Measurements from ENCODE around the gene SORT1.
A peak's percentile ranks its signal among the peaks of the same experiment; 100 is the strongest.
"Not testable (repeated sequence)": the region's sequence is repeated elsewhere in the genome, so short reads cannot be mapped to it uniquely, and the experiment has no call there.

SORT1 gene

DNA sequence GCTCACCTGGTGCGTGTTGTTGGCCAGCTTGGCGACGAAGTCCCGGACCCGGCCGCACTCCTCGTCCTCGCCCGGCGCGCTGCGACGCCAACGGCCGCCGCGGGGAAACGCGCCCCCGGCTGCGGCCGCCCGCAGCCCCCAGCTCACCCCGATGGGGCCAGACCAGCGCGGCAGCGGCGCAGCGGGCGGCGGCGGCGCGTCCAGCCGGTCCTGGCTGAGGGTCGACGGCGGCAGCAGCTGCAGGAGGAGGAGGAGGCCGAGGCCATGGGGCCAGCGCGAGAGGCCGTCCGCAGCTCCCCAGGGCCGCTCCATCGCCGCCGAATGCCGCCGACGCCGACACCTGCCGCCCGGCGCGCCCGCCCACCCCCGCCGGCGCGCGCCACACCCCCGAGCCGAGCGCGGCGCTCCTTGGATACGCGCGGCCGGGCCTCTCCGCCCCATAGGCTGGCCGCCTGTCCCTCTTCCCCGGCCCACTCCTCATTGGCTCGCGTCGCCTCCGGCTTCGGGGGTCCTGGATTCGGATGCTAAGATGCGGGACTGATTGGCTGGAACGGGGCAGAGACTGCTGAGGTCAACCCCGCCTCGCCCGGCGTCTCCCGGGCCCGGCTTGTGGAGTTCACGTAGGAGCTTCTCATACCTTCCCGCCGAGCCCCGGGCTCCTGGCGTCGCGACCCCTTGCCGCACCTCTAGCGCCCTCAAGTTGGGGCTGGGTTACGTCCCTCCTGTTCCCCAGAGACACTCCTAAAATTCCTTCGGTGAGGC is at the start of gene SORT1:
TSS of gene SORT1 (minus strand) at position 338 of the 762 bp plus-strand sequence. CDS start at position 312, 26 bp downstream.
- DNase-seq (ENCODE audit: low read depth) = peak; percentile 66

DNA sequence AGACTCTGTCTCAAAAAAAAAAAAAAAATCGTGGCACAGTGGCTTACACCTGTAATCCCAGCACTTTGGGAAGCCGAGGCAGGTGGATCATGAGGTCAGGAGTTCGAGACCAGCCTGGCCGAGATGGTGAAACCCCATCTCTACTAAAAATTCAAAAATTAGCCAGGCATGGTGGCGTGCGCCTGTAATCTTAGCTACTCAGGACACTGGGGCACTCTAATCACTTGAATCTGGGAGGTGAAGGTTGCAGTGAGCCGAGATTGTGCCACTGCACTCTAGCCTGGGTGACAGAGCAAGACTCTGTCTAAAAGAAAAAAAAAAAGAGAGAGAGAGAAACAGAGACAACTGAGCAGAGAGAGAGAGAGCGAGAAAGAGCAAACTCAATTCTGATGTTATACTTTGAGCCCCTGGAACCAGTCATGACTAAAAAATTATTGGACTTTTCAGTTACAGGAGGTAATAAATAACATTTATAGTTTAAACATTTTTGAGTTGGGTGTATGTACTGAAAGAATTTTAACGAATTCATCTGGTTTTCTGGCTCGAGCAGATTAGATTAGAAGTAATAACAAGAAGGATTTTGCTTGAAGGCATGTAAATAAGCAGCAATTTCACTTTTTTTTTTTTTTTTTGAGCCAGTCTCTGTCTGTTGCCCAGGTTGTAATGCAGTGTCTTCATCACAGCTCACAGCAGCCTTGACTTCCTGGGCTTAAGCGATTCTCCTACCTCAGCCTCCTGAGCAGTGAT is 48.4 kb upstream of the SORT1 start:
- DNase-seq (ENCODE audit: low read depth) = not testable (repeated sequence)

DNA sequence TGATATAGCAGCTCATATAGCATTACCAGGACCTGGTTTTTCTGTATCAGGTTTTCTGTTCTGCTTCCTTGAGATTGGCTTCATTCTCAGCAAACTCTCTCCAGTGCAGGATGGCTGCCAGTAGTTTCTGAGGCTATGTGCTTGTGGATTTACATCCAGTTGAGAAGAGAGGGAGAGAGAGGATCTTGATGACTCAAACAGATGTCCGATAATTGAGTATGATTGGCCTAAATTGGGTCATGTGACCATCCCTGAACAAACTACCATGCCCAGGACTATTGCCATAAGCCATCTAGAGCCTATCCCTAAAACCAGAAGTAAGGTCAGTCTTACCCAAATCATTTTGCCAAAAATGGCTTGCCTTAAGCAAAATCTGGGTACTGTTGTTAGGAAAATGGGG is 46.6 kb upstream of the SORT1 start:
- DNase-seq (ENCODE audit: low read depth) = no peak

DNA sequence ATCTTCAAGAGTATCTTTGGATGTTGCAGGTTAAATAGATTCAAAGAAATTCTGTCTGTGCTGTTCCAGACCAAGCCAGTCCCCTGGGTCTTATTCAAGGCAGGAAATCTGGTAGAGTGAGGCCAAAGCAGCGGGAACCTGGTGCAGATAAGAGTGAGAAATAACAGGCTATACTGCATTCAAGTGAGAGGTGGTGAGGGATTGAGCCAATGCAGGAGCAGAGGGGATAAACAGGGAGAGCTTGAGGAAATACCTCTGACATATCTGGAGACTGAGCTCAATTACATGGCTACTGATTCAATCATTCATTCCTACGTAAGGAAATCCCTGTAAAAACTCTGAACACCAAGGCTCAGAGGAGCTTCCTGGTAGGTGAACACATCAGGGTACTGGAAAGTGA is 45.8 kb upstream of the SORT1 start:
- no peak for DNase-seq (ENCODE audit: low read depth)

DNA sequence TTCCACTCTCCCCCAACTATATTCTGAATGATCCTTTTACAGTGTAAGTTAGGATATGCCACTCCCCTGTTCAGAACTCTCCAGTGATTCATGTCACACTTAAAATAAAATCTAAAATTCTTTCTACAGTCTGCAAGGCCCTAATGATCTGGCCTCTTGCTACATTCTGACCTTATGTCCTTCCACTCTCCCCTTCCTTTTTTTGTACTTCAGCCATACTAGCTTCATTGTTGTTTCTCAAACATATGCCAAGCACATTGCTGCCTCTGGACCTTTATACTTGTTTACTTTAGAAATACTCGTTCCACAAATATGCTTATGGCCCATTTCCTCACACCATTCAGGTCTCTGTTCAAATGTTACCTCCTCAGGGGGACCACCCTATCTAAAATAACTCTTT is 43.4 kb upstream of the SORT1 start:
- no peak for DNase-seq (ENCODE audit: low read depth)

DNA sequence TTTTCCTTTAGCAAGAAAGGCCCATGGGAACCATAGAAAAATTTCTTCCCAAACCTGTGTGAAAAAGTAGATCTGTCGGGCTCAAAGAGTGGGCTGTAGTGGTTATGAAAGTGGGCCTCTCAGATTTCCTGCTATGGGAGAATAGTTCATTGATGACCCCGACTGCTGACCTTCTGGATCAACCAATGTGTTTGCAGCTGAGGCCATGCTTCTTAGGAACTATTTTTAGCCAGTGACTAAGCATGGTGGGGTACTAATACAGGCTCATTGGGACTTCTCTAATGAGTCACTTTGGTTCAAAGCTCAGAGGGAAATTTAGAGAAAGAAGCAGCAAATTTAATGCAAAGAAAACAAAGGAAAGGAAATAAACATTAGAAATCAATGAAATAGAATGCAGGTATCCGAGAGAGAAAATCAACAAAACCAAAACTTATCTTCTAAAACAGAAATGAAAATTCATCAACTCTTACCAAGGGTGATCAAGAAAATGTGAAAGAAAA is 41.1 kb upstream of the SORT1 start:
- DNase-seq (ENCODE audit: low read depth) = peak; percentile 96

DNA sequence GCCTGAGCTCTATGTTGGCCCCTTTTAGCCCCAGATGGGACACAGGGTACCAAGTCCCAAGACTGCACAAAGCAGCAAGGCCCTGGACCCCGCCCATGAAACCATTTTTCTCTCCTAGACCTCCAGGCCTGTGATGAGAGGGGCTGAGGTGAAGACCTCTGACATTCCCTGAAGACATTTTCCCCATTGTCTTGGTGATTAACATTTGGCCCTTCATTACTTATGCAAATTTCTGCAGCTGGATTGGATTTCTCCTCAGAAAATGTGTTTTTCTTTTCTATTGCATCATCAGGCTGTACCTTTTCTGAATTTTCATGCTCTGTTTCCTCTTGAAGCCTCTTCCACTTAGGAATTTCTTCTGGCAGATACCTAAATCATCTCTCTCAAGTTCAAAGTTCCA is 36.8 kb upstream of the SORT1 start:
- no peak for DNase-seq (ENCODE audit: low read depth)

DNA sequence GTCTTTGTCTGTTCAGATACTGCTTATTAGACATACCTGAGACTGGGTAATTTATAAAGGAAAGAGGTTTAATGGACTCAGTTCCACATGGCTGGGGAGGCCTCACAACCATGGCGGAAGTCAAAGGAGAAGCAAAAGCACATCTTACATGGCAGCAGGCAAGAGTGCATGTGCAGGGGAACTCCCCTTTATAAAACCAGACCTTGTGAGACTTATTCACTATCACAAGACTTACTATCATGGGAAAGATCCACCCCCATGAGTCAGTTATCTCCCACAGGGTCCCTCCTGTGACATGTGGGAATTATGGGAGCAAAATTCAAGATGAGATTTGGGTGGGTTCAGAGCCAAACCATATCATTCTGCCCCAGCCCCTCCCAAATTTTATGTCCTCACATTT is 35.6 kb upstream of the SORT1 start:
- DNase-seq (ENCODE audit: low read depth) = no peak

DNA sequence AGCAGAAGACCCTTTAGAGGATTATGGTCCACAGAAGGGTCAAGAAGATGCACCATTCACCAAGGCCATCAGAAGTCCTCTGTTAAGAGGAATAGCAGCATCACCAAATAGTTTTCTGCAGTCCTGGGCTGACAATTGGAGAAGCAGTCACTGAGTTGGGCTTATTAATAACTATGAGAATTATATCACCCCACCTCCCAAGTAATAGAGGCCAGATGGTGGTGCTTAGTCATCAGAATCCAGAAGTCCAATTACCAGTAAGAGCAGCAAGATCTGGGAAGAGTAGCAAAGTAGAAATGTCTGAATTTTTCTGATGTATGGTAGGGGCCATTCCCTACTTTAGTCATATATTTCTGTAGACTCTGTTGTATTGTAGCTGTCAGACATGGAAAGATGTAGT is 34.6 kb upstream of the SORT1 start:
- DNase-seq (ENCODE audit: low read depth) = no peak

DNA sequence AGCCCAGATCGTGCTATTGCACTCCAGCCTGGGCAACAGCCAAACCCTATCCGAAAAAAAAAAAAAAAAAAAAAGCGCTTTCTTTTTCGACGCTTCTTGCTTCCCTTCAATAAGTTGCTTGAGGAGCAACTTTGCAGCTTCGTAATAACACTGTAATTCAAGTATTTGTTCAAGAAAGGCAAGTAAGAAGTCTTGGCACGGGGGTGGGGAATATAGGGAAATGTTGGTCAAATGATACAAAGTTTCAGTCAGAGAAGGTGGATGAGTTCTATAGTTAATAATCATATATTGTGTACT is 29.4 kb upstream of the SORT1 start:
- no peak for DNase-seq (ENCODE audit: low read depth)

DNA sequence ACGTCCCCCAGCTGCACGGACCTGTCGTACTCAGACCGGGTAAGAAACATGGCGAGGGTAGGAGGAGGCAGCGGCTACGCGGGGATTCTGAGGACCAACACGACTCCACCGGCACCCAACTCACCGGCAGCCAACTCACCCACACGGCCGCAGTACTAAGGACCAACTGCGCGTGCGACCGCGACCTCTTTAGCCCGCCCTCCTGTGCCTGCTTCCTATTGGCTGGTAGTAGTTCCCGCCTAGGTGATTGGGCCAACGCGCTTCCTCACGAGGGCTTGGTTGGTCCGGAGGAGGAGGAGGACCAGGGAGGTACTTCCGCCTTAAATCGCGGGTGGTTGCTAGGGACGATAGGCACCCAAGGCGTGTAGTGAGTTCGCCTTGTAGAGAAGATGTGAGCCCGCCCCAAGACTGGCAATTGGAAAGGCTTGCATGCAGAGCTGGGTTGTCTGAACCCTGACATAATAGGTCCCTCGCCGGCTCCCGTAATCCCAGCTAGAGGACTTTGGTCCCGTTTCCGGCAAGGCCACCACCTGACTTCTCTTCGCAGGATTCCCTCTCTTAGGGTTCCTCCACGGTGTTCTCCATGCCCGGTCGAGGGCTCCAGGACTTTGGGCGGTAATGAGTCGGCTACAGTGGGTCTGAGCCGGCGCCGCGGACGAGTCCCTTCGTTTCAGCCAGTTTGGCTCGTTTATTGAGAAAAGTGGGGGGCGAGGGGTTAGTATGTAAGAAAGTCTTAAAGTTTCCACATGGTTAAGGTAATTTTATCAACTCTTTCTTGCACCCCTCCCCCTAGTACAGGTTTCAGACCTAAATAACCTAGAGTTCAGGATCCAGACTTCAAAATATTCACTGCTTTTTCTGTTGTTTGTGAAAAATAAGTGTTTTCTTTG is 28.8 kb upstream of the SORT1 start, which contains the start of gene PSMA5:
TSS of gene PSMA5 (minus strand) at position 168 of the 890 bp plus-strand sequence. CDS start at position 50, 118 bp downstream.
- peak; percentile 99 for DNase-seq (ENCODE audit: low read depth)

DNA sequence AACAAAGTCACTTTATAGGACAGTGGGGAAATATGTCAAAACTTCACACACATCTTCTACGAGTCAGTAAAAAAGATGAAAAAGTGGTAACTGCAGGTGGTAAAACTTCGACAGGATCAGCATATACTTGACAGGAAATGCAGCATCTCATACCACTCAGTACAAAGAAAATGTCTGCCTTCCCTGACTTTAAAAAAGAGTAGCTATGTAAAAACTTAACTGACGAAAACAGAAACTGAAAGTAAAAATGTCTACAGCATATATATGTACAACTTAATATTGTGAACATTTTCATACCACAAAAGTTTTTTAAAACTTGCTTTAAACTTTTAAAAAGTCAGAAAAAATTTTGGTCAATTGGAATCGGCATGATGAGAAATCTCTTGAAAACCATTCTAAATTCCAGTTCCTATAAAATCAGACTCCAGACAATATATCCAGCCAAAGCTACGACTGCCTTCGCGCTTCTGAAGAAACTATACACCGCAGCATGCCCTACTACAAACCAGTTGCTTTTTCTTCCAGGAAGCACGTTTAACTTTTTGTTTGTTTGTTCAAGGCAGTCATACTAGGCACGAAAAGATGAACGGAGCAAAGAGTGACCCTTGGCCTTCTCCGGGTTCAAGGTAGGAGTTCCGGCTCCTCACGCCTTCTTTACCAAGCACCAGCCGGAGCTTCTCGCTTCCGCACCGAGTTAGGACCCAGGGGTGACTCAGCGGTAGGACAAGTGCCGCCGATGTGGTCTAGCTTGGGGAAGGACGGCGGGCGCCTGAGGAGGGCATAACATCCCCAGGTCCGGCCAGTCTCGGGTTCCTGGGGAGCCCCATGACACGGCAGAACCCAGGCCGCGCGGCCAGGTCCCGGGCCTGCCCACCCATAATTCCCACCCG is 27.9 kb upstream of the SORT1 start:
- no peak for DNase-seq (ENCODE audit: low read depth)

DNA sequence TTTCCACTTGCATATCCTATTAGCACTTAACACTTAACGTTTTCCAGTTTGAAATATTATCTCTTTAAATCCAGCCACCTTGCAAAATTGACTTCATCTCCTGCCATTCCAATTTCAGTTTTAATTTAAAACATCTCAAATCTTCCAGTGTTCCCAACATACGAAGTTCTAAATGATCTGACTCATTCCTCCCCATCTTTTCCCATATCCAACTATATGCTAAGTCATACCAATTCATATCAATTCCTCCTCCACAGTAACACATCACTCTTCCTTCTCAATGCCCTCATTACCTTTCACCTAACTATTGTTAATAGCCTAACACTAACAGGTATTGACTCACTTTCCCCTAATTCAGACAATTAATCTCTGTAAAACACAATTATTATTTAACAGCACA is 25.8 kb upstream of the SORT1 start:
- DNase-seq (ENCODE audit: low read depth) = no peak

DNA sequence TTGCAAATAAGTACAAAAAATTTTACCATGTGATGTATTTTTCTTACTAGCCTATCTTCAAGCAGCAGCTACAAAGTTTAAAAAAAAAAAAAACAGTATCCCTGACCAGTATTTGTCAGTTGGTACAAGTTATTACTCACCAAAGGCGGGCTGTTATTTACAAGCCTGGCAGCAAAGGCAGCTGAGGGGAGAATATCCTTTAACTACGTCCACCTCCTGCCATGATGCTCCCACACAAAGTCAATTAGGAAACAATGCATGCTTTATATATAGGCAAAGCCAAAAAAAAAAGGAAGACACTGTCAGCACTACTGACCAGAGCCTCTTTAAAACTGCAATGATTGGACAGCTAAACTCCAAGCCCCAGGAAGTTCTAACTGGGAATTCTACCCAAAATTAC is 14.8 kb upstream of the SORT1 start:
- no peak for DNase-seq (ENCODE audit: low read depth)

DNA sequence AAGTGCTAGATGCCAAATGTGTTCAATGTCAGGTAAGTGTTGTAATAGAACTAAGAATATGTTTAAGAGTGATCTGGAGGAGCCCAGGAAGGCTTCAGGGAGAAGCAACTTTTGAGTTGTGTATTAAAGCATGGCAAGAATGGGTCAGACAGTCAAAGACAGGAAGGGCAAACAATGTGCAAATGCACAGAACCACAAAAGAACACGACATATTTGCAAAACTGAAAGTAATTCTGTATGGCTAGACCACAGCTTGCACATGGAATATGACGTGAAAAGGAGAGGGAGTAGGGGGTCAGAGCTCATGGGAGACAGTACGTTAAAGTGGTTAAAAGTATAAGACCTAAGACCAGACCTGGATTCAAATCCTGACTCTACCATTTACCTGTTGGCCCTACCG is 7.1 kb upstream of the SORT1 start:
- DNase-seq (ENCODE audit: low read depth) = no peak

DNA sequence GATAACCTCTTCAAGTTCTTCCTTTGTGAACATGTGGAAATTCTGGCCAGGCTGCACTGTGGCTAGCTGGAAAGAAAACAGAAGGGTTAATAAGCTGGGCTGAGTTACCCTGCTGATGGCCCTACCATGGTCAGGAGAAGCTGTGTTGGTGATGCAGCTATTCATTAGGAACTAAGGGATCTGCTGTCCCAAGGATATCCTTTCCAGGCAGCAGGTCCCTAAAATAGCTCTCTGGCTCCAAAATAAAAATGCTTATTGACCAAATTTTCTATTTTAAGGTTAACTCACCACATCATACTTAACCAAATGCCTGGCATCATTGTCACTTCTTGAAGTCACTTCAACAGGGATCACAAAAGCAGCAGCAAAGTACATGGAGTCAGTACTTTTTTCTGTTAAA is 4.3 kb upstream of the SORT1 start:
- no peak for DNase-seq (ENCODE audit: low read depth)

DNA sequence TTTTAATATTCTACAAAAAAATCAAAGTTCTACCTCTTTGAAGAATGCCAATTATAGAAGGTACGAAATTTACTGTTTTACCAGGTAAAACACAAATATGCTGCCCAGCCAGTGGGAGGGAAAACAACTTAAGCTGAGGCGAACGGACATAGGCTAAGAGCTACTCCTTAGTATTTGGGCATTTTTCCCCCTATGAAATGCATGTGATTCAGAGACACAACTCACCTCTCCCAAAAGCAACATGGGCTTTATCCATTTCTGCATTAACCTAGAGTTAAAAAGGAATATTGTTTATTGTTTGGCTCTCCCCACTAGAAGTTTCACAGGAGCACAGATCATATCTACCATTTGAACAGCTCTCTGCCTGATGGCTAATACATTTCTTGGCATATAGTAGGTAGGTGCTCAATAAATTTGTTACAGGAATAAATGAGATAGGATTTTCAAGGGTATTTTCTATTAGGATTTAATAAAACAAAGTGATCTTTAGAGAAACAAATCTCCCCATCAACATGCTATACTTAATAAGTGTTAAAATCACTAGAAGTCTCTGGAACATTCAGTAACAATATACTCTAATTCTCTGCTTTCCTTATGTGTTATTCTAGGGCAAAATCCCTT is 2.4 kb upstream of the SORT1 start:
- DNase-seq (ENCODE audit: low read depth) = no peak

DNA sequence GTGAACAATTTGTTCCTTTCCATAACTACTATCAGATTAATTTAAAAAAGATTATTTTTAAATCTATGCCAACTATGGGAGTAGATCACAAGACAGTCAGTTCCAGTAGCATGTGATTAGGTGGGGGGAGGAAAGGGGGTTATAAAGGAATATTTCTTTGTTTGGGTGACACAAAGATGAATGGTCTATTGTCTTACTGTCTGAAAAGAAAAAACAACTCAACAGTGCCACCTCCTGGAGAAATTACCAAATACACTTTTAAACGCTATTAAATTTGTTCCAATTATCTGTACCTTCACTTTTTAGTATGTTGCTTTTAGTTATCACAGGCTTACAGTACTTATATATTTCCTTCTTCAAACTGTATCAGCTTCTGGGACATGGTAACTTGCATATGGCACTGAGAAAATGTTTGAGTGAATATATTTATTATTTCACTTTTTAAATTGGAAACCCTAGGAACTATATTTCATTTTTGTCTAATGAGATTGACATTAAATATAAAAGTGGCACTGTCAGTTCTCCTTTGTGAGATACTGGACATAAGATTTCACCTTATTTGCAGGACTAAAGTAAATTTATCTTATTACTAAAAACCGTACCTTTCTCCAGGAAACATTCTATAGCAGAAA is 1.7 kb upstream of the SORT1 start:
- DNase-seq (ENCODE audit: low read depth) = no peak

DNA sequence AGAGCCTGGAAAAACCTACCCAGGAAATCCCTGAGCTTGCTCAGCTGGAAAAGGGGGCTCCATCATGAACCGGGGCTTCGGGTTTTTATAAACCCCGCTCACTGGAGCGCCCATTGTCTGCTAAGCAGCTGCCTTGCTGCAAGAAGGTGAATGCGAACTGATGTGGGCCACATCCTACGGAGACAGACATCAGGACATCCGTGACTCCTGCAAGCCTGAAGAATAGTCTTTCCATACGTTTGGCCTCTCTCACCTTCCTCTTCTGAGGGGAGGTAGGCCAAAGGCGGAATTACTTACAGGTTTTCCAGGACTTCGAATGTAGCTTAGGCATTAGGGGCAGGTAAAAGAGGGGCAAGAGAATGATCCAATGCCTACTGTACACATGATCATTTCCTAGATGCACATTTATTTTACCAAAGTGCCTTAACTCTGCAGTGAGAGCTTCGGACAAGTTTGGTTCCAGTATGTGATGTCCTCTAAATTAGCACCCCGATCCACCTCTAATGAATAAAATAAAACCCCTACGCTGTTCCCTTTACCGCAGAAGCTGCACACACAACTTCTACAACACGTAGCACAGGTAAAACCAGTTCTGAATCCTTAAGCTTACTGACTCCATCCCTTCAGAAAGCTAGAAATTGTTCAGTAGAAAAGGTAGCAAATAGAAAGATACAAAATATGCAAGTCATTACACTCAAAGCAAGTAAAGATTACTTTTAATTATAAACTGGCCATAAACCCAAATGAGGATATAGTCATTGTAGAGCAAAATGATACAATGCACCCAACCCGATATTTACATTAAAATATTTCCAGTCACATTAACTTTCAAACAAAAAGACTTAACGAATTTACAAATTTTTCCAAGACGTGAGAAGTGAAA is 866 bp upstream of the SORT1 start:
- no peak for DNase-seq (ENCODE audit: low read depth)

Measured in stromal cell of bone marrow (primary cell).